ENCODE measurements around the gene GMNN. TPM values are rescaled to one million over a fixed set of nuclear protein-coding genes. Genes with fewer than 3 reads are reported as not detected.
A peak's percentile ranks its signal among the peaks of the same experiment; 100 is the strongest.

The GMNN gene
- total RNA-seq, 1 experiment from 2014 or later: 52.4 TPM

DNA sequence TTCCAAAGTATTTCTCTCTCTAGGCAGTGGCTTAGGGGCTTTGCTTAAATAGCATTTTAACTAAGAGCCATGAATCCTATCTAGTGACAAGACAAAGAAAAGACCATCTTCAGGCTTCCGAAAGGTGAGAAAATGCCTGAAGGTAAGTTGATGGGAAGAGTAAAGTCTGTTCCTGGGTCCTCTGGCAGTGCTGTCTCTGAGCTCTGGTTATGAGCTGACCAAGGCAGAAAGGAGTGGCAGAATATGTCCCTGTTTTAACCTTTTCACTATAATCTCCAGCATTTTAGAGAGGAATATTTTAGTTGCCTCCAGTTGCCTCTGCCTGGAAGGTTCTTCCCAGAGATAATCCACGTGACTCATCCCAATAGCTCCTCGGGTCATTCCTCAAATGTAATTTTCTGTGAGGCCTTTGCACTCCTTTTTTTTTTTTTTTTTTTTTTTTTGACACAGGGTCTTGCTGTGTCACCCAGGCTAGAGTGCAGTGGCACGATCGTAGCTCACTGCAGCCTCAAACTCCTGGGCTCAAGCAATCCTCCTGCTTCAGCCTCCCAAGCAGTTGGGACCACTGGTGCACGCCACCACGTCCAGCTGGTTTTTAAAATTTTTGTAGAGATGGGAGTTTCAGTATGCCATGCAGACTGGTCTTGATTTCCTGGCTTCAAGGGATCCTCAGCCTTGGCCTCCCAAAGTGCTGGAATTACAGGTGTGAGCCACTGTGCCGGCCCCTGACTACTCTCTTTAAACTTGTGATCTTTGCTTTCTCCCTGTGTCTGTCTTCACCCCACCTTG lies 27.7 kb downstream of the GMNN start:
- peak; percentile 47 for DNase-seq (ENCODE audit: low read depth)

GRCh38 chr6:24807584-24807983 lies 32.8 kb downstream of the GMNN start:
- DNase-seq (ENCODE audit: low read depth): no peak

DNA sequence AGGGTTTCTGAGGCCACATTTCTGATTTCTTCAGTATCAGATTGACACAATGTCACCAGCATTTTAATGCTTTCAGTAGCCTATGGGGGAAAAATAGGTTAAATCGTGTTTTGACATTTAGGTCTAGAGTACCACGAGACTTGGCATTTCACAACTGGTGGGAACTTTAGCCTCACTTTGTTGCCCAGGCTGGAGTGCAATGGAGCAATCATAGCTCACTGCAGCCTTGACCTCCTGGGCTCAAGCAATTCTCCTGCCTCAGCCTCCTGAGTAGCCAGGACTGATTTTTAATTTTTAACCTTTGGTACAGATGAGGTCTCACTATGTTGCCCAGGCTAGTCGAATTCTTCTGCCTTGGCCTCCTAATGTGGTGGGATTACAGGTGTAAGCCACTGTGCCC lies 35.0 kb downstream of the GMNN start:
- no peak for DNase-seq (ENCODE audit: low read depth)

DNA sequence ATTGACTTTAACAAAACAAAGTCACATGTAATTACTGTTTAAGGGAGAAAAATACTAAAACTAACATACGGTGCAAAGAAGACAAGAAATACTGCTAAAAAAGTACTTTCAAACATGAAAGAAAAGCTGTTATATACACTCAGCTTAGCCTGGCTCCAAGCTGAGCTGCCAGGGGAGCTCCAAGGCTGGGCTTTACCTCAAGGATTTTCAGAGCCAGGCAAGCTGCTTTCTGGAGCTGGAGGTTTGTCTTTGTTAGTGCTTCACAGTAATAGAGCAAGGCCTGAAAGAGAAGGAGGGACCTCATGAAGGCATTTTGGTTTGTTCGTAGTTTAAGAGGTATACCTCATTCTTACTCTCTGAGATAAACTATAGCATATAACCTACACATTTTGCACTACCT lies 43.6 kb downstream of the GMNN start:
- DNase-seq (ENCODE audit: low read depth): no peak

- DNase-seq (ENCODE audit: low read depth): no peak
Measured at GRCh38 chr6:24821860-24822444, 47.2 kb downstream of the GMNN start.

DNA sequence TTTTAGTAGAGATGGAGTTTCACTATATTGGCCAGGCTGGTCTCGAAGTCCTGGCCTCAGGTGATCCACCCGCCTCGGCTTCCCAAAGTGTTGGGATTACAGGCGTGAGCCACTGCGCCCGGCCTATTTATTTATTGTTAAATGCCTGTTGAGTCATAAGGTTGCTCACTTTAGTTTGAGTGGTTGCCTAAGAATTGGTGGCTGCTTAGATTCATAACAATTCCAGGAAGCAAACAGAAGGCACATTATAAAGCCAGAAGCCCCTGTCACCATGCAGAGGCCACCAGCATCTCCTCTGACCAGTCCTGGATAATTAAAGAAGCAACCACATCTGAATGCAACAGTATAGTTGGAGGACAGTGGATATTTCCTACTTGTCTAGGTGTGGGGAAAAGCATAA lies 48.0 kb downstream of the GMNN start:
- DNase-seq (ENCODE audit: low read depth): no peak

GRCh38 chr6:24823185-24823584 lies 48.4 kb downstream of the GMNN start:
- no peak for DNase-seq (ENCODE audit: low read depth)

GRCh38 chr6:24824142-24824938 lies 49.6 kb downstream of the GMNN start:
- peak; percentile 28 for DNase-seq (ENCODE audit: low read depth)

GRCh38 chr6:24825130-24825630 lies 50.4 kb downstream of the GMNN start:
- DNase-seq (ENCODE audit: low read depth): no peak

DNA sequence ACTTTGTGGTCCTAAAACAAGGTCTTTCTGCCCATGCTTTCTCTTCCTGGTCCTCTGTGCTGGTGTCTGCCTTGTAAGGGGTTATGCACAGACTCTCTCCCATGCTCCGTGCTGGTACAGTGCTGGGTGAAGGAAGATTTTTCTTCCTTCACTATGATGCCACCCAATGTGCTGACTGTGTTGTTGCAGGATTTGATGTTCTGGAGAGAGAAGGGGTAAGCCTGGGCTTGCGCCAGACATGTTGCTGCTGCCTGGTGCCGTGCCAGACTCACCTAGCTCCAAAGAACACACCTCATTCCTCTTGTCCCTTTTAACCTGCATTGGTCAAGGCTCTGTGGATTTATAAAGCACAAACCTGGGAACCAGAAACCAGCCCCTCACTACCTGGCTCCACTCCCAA lies 52.4 kb downstream of the GMNN start:
- DNase-seq (ENCODE audit: low read depth): no peak

DNA sequence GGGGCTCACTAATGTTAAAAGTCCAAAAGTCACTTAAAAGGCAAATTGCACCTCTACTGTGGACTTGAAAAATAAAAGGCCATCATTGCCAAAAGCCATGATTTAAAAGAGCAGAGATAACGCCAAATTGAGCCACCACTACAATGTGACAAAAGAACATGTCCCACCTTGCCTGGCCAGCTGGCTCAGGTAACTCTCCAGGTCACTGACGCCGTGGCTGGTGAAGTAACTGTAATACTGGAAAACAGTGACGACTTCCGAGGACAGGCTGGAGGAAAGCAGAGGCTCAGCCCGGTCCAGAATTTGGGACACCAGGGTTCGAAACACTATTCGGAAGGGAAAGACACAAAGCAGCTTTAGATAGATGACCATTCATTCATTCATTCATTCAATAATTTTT lies 53.2 kb downstream of the GMNN start:
- DNase-seq (ENCODE audit: low read depth): no peak

GRCh38 chr6:24829657-24830056 lies 54.9 kb downstream of the GMNN start:
- no peak for DNase-seq (ENCODE audit: low read depth)

GRCh38 chr6:24831771-24832716 lies 57.3 kb downstream of the GMNN start:
- peak; percentile 40 for DNase-seq (ENCODE audit: low read depth)

DNA sequence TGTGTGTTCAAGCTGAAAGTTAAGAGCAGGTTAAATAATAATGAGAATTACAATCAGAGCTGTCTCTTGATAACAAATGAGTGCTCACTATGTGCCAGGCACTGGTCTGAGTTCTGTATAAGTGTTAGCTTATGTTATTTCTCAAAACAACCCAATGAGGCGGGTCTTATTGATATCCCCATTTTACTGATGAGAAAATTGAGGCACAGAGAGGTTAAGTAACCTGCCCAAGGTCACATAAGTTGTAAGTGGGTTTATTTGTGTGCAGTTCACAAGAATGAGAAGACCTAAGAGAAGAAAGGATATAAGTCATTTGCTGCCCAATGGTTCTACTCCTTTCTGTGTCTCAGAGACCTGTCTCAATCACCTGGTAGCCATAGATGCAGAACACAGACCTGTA lies 58.1 kb downstream of the GMNN start:
- DNase-seq (ENCODE audit: low read depth): no peak

DNA sequence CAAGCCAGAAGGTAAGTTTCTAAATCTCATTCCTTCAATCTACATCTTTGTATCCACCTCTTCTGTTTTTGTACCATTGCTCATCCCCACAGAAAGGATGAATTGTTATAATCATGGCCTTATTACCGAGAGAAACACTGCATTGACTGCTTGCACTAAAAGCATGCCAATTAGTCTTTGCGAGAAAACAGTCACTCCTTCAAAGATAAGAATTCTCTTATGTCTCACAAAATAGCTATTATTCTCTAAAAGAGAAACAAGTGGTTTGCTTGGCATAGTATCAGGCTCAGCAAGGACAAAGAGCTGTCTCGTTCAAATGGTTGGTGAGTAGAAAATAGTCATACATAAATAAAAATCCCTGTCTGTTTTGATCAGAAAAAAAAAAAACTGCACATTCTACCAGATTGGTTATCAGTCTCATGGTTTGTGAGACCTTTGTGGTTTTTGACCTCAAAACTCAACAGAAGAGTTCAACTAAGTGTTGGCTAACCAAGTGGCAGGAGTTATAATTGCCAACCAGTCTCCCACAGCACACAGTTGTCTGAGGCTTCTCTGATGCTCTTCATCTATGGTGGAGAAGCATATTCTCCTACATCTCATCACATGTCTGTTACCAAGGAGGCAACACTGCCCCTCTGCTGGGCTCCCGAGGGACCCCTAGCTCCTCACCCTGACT lies 59.1 kb downstream of the GMNN start:
- no peak for DNase-seq (ENCODE audit: low read depth)

Other genes starting within 250 kb of the GMNN start
- 0.06 TPM in 1 of 2 replicates, not detected in the other for gene KIAA0319, start 128.7 kb upstream of the GMNN start, total RNA-seq (2014; rRNA removed)
- gene TDP2, start 108.0 kb upstream of the GMNN start, total RNA-seq (2014; rRNA removed): 17.4 and 22.3 TPM in 2 replicates
- 8.1 and 8.4 TPM in 2 replicates for gene ACOT13, start 107.9 kb upstream of the GMNN start, total RNA-seq (2014; rRNA removed)
- gene C6orf62, start 55.8 kb upstream of the GMNN start, total RNA-seq (2014; rRNA removed): 134 and 140 TPM in 2 replicates
- not detected in 2 replicates for gene ARMH2, start 24.0 kb downstream of the GMNN start, total RNA-seq (2014; rRNA removed)
- 0.64 and 1.7 TPM in 2 replicates for gene RIPOR2, start 161.0 kb downstream of the GMNN start, total RNA-seq (2014; rRNA removed)